ENCODE measurements around the gene LMF1.
"Not testable (repeated sequence)": the region's sequence is repeated elsewhere in the genome, so short reads cannot be mapped to it uniquely, and the experiment has no call there.

Gene LMF1

DNA sequence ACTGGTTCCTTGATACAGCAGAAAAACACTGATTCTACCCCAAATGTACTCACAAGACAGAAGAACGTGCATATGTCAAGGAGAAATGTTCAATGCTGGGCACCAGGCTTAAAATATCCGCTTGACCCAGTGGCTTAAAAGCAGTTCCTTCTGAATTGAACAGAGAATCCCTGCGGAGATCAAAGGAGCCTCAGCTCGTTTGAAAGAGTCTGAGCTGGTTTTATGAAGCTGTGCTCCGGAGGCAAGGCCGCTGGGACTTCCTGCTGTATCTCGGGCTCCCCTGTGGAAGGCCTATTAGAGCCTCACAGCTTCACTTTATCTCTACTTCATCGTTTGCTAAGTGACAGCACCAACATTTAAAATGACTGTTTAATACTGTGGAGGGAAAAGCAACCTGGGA is 2.2 kb downstream of the LMF1 start:
- DNase-seq: no peak

DNA sequence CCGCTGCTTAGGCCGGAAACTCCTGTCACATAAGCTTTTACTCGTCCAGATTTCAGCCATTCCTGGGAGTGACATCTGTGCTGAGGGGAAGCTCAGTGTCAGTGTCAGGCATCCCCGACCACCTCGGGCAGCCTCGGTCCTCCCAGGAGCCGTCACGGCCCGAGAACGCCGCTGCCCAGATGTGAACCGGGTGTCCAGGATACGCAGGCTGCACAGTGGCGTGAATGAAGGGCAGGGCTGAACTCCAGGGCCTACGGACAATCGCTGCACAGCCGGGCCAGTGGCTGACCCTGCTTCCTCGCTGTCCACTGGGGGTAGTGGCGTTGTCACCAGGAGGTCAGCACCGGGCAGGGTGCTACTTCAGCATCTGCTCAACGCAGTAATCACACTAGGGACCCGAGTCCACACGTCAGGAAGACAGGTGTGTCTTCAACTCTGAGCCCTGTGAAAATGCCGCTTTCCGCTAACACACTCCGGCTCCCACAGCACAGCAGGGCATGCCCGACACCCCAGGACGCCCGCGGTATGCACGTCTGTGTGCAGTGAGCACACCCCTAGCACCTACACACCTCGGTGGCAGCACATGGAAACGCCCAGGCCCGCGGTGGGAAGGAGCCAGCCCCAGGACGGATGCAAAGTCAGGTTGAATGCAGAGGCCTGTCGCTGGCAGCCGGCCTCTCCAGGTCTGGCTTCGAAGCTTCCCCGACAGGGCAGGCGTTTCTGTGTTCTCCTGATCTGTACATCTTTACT is 3.1 kb downstream of the LMF1 start:
- no peak for DNase-seq

- DNase-seq: no peak
These were observed 3.7 kb downstream of the LMF1 start for GRCh38 chr16:967077-967541.

GRCh38 chr16:966505-966904 is 4.3 kb downstream of the LMF1 start:
- DNase-seq: no peak

- DNase-seq: no peak
These were observed 4.7 kb downstream of the LMF1 start for GRCh38 chr16:966035-966434.

GRCh38 chr16:965487-965886 is 5.3 kb downstream of the LMF1 start:
- no peak for DNase-seq

DNA sequence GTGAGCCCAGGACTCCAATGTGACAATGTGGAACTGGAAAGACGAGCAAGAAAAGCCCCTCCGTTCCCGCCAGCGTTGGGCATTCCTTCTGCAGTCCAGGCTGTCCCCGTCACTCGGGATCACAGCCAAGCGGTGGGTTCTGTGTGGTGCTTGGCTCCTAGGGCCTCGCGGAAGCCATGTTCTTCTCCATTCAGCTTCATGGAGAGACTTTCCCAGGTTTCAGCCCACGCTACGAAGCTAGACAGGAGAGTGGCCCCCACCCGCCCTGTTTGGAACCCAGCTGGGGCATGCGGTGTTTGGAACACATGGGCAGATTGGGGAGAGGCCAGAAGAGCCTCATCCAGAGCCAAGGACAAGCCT is 5.8 kb downstream of the LMF1 start:
- no peak for DNase-seq

- DNase-seq: peak; percentile 67
These were observed 6.3 kb downstream of the LMF1 start for GRCh38 chr16:964356-965035.

DNA sequence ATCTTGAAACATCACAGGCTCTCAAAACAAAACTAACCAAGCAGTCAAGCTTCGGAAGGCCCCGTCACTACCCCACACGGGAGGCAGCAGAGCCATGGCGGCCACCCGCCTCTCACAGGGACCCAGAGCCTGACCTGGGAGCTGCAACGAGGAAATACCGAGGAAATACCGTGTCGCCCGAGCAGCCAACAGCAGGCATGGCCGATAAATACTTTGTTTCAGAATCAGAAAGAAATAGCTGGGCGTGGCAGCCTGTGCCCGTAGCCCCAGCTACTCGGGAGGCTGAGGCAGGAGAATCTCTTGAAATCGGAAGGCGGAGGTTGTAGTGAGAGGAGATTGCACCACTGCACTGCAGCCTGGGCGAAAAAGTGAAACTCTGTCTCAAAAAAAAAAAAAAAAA is 6.9 kb downstream of the LMF1 start:
- no peak for DNase-seq

GRCh38 chr16:962901-963814 is 7.6 kb downstream of the LMF1 start:
- DNase-seq: no peak

DNA sequence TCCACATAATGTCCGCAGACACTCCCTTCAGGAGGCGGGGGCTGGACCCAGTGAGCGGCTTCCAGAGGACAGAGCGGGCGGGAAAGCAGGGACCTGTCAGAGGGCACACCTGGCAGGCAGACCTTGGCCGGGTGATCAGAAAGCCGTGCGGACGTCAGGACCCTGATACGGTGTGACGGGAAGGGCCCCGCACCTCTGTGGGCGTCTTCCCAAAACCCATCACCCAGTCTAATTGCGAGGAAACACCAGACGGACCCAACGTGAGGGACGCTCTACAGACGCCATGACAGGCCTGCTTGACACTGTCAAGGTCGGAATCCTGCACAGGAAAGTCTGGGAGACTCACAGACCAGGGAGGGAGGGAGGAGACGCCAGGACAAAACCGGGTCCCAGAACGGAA is 8.4 kb downstream of the LMF1 start:
- no peak for DNase-seq

- no peak for DNase-seq
These were observed 11.3 kb downstream of the LMF1 start for GRCh38 chr16:959232-960040.

DNA sequence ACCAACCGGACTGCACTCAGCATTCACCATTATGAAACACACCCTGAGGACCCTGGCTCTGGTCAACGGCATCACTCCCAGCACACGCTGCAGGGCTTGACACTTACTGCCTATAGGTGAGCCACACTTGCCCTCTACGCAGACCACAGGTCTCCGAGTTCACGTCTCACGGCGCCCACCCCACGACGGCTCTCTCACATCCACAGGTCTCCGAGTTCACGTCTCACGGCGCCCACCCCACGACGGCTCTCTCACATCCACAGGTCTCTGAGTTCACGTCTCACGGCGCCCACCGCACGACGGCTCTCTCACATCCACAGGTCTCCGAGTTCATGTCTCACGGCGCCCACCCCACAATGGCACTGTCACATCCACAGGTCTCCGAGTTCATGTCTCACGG is 15.0 kb downstream of the LMF1 start:
- not testable (repeated sequence) for DNase-seq

- DNase-seq: not testable (repeated sequence)
These were observed 17.0 kb downstream of the LMF1 start for GRCh38 chr16:953818-954217.

- no peak for DNase-seq
These were observed 18.5 kb downstream of the LMF1 start for GRCh38 chr16:952321-952720.

GRCh38 chr16:951660-952301 is 19.0 kb downstream of the LMF1 start:
- DNase-seq: no peak

GRCh38 chr16:950733-951573 is 19.8 kb downstream of the LMF1 start:
- not testable (repeated sequence) for DNase-seq

- DNase-seq: not testable (repeated sequence)
These were observed 22.0 kb downstream of the LMF1 start for GRCh38 chr16:948767-949166.

DNA sequence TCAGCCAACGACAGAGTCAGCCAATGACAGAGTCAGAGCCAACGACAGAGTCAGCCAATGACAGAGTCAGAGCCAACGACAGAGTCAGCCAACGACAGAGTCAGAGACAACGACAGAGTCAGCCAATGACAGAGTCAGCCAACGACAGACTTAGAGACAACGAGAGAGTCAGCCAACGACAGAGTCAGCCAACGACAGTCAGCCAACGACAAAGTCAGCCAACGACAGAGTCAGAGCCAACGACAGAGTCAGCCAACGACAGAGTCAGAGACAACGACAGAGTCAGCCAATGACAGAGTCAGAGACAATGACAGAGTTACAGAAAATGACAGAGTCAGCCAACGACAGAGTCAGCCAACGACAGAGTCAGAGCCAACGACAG is 22.9 kb downstream of the LMF1 start:
- not testable (repeated sequence) for DNase-seq

DNA sequence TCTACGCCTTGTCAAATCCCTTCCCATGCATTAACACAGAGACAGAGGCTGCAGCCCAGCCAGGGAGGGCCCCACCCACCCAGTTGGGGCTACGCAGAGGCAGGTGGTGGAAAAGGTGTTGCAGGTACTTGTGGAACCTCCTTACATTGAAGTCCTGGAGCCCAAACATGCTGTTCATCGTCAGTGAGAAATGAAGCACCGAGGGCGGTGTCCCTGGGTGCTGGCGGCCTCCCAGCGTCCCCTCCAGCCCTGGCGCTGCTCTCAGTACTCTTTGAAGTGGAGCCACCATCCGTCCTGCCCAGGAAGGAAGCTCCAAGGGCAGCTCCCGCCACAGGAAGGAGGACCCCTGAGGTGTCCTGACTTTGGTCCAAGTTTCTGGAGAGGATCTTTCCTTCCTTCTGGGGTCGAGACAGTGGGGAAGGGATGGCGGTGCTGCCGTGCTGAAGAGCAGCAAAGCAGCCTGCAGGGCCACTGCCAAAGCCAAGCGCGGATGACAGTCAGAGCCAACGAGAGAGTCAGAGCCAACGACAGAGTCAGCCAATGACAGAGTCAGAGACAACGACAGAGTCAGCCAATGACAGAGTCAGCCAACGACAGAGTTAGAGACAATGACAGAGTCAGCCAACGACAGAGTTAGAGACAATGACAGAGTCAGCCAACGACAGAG is 23.4 kb downstream of the LMF1 start:
- DNase-seq: no peak

- DNase-seq: no peak
These were observed 24.8 kb downstream of the LMF1 start for GRCh38 chr16:946048-946395.

Data from stimulated activated CD4-positive, alpha-beta T cell treated with anti-CD3 and anti-CD28 coated beads, Interleukin-4, amount 100 ng/mL, for 1 hour (primary cell).